T-cell (primary cell): ENCODE data around the gene LRRC51. TPM values are rescaled to one million over a fixed set of nuclear protein-coding genes. Genes with fewer than 3 reads are reported as not detected.

Experiments
- ATAC-seq, 4 experiments: fragments of 200-7000 bp in 3 of 4; fragments of 150-1000 bp in 1 of 4; cut with Tn5 transposase; replicated peaks in 1 of 4; 1 replicate in 3 of 4; 2 replicates in 1 of 4; pipeline ENCODE4 v1.10.0; 2021; ENCODE audit warnings: moderate library complexity in 3 of 4, mild to moderate bottlenecking in 2 of 4, moderate number of reproducible peaks in 1 of 4
- CTCF ChIA-PET, 2 donors: fragments of 300-600 bp; sonication (Branson Sonifier 250); formaldehyde crosslinking; loops; one replicate each; lab custom pipeline; 2022; ENCODE audit warnings: antibody characterized with exemption in 2 of 2; lab: Charles Lee
- POLR2A ChIA-PET, 2 donors: fragments of 300-600 bp; sonication (Branson Sonifier 250); formaldehyde crosslinking; loops; one replicate each; lab custom pipeline; 2022; ENCODE audit warnings: antibody characterized with exemption in 2 of 2; lab: Charles Lee
- DNase-seq, 35 experiments: peaks; one replicate each; pipeline versions ENCODE4 v3.0.0 to v3.0.0-alpha.2; 2013 to 2023
- H3K27ac ChIP-seq: one replicate; pipeline ENCODE4 v1.5.1; 2013; ENCODE audit warnings: low read length
- H3K27me3 ChIP-seq, 2 experiments: replicated peaks in 1 of 2; 1 replicate in 1 of 2; 2 replicates in 1 of 2; pipeline versions ENCODE4 v1.6.1 to v1.7.0; 2013; ENCODE audit warnings: low read length in 1 of 2, mixed read lengths in 1 of 2; ENCODE audit not compliant: control insufficient read depth in 2 of 2, insufficient read depth in 2 of 2; ENCODE audit errors: extremely low read depth in 1 of 2
- H3K36me3 ChIP-seq, 2 donors: 1 replicate in 1 of 2; 2 replicates in 1 of 2; pipeline versions ENCODE4 v1.6.1 to v1.7.0; 2013; ENCODE audit warnings: low read length in 1 of 2; ENCODE audit not compliant: control insufficient read depth in 2 of 2, insufficient read depth in 1 of 2; ENCODE audit errors: extremely low read depth in 1 of 2
- H3K4me1 ChIP-seq, 2 experiments: 1 replicate in 1 of 2; 2 replicates in 1 of 2; pipeline versions ENCODE4 v1.6.1 to v1.7.0; 2013; ENCODE audit warnings: low read length in 2 of 2, mixed read lengths in 1 of 2; ENCODE audit not compliant: insufficient read depth in 2 of 2, control insufficient read depth in 1 of 2; ENCODE audit errors: extremely low read depth in 1 of 2
- H3K4me3 ChIP-seq, 2 donors: 1 replicate in 1 of 2; 2 replicates in 1 of 2; pipeline versions ENCODE4 v1.5.1 to v1.7.0; 2013; ENCODE audit warnings: mild to moderate bottlenecking in 2 of 2, low read length in 1 of 2, moderate library complexity in 1 of 2; ENCODE audit not compliant: control insufficient read depth in 1 of 2; ENCODE audit errors: extremely low read depth in 1 of 2
- H3K9me3 ChIP-seq: 2 replicates; pipeline ENCODE4 v1.7.0; 2013
- H3K27ac Mint-ChIP-seq, 2 donors: one replicate each; pipeline ENCODE4 v1.8.0; 2020 to 2021; ENCODE audit warnings: mild to moderate bottlenecking in 2 of 2, mixed read lengths in 2 of 2
- H3K27me3 Mint-ChIP-seq, 2 donors: one replicate each; pipeline ENCODE4 v1.8.0; 2021 to 2022; ENCODE audit warnings: mixed read lengths in 2 of 2
- H3K36me3 Mint-ChIP-seq: one replicate; pipeline ENCODE4 v1.8.0; 2021; ENCODE audit warnings: mixed read lengths
- H3K4me1 Mint-ChIP-seq, 3 donors: one replicate each; pipeline ENCODE4 v1.8.0; 2020 to 2022; ENCODE audit warnings: mixed read lengths in 3 of 3, mild to moderate bottlenecking in 1 of 3
- H3K4me3 Mint-ChIP-seq, 3 donors: one replicate each; pipeline ENCODE4 v1.8.0; 2020 to 2022; ENCODE audit warnings: mild to moderate bottlenecking in 3 of 3, mixed read lengths in 3 of 3, moderate library complexity in 3 of 3
- H3K9me3 Mint-ChIP-seq, 3 donors: one replicate each; pipeline ENCODE4 v1.8.0; 2020 to 2022; ENCODE audit warnings: mixed read lengths in 3 of 3
- WGBS: methylation state at CpG from one replicate; pipeline ENCODE4 v1.1.5; 2013; ENCODE audit warnings: missing lambda C conversion rate; ENCODE audit not compliant: insufficient coverage; 5-methylcytosine and 5-hydroxymethylcytosine counted together
- total RNA-seq, 35 experiments: library from RNA in 6 of 35; stranded (reverse) in 6 of 35; fragments of 120-200 nt in 1 of 35; gene quantifications; one replicate each; pipeline versions ENCODE4 v1.2.1 to v1.2.4 and lab custom pipeline; 2013 to 2026

LRRC51 gene
- total RNA-seq, 5 donors from 2014 or later (not counting 1 experiment from before 2014, with no cell fraction given): 2.5 to 5.1 (median 3.7) TPM

DNA sequence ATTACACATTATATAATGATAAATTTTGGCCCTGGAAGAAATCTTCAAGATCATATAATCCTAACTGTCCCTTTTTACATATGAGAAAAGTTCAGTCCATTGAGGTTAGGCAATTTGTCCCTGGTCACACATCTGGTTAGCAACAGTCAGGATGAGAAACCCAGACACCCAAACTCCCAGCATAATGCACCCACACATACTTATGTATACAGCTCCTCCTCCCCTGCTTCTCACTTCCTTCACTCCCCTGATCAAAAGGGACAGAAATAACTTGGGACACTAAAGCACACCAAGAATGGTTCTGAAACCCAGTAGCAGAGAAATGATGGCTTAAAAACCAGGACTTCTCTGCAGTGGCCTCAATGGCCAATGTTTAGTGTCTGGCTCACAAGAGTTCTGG lies 11.4 kb upstream of the LRRC51 start:
- Mint-ChIP-seq H3K4me1 (peaks cover 23 to 37% (median 26%) of the 10 kb centered on the region in 3 donors), H3K27ac (peak overlapping the region in 1 of 2 donors; percentile 61), H3K36me3 (peaks cover 35% of the 10 kb centered on the region), H3K27me3 (no peaks in the 10 kb centered on the region), H3K9me3 (no peaks in the 10 kb centered on the region), H3K4me3 (no peak overlapping the region)
- no peak for ATAC-seq
- H3K9me3 ChIP-seq: no peaks in the 10 kb centered on the region
- ChIA-PET CTCF (no interaction called here), POLR2A (no interaction called here)
- H3K4me1 ChIP-seq: peaks cover 9 to 11% of the 10 kb centered on the region in 2 experiments
- H3K27ac ChIP-seq: no peak overlapping the region
- no peak overlapping the region for H3K4me3 ChIP-seq
- no peak for DNase-seq
- H3K27me3 ChIP-seq: no peaks in the 10 kb centered on the region
- peaks cover 5% of the 10 kb centered on the region in 2 donors for H3K36me3 ChIP-seq

DNA sequence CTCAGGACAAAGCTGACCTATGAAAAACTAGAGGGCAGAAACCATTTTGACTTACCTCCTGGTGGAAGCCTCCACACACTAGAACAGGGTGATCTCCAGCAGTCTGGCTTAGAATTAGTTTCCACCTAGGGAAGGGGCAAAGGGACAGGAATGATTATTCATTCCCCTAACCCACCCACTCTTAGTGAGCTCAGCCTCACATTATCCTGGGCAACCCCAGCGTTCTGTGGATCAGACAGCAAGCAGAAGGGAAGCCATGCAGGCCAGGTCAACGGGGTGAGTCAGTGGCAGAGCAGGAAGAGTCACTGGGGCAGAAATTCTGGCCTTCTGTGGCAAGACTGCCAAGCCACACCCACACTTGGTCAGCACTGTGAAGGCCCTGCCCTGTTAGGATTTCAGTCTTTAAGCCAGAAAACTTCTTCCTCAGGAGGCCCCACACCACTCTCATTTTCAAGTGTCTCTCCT lies 10.8 kb upstream of the LRRC51 start:
- Histone ChIP-seq H3K27me3 (no peaks in the 10 kb centered on the region), H3K9me3 (no peaks in the 10 kb centered on the region), H3K27ac (peak overlapping the region; percentile 10), H3K4me1 (peaks cover 9 to 11% of the 10 kb centered on the region in 2 experiments), H3K4me3 (no peak overlapping the region), H3K36me3 (peaks cover 5% of the 10 kb centered on the region in 2 donors)
- 40% methylated on average over 2 of the region's 2 CpGs for WGBS
- Mint-ChIP-seq H3K27me3 (no peaks in the 10 kb centered on the region), H3K27ac (peak overlapping the region in 1 of 2 donors; percentile 17), H3K9me3 (no peaks in the 10 kb centered on the region), H3K36me3 (peaks cover 35% of the 10 kb centered on the region), H3K4me1 (peaks cover 23 to 38% (median 26%) of the 10 kb centered on the region in 3 donors), H3K4me3 (no peak overlapping the region)
- CTCF ChIA-PET: no interaction called here
- no peak for ATAC-seq
- POLR2A ChIA-PET: no interaction called here
- peak in 6 of 35 experiments; percentile 5 to 37 (median 10) for DNase-seq

DNA sequence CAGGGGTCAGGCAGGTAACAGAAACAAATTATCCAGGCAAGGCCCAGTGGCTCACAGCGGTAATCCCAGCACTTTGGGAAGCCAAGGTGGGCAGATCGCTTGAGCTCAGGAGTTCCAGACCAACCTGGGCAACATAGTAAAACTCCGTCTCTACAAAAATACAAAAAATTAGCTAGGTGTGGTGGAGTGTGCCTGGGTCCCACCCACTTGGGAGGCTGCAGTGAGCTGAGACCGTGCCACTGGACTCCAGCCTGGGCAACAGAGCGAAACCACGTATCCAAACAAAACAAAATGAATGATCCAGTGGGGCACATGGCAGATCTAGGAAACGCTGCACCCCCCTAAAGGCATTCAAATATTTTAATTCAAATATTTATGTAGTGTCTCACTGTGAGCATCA lies 10.2 kb upstream of the LRRC51 start:
- ATAC-seq (no peak), DNase-seq (no peak)
- Mint-ChIP-seq H3K27me3 (no peaks in the 10 kb centered on the region), H3K4me1 (peaks cover 23 to 43% (median 26%) of the 10 kb centered on the region in 3 donors), H3K9me3 (no peaks in the 10 kb centered on the region), H3K36me3 (peaks cover 35% of the 10 kb centered on the region), H3K27ac (no peak overlapping the region), H3K4me3 (no peak overlapping the region)
- Histone ChIP-seq H3K36me3 (peaks cover 5% of the 10 kb centered on the region in 2 donors), H3K9me3 (no peaks in the 10 kb centered on the region), H3K4me1 (peaks cover 12 to 15% of the 10 kb centered on the region in 2 experiments), H3K4me3 (no peak overlapping the region), H3K27ac (no peak overlapping the region), H3K27me3 (no peaks in the 10 kb centered on the region)
- ChIA-PET POLR2A (no interaction called here), CTCF (interaction anchor here in 1 of 2 donors (1.5 kb wide), 1 partner anchor 45 kb away, joined by 4 read pairs; no protein-coding TSS in a partner anchor)
- 100% methylated on average over 1 of the region's 7 CpGs for WGBS

DNA sequence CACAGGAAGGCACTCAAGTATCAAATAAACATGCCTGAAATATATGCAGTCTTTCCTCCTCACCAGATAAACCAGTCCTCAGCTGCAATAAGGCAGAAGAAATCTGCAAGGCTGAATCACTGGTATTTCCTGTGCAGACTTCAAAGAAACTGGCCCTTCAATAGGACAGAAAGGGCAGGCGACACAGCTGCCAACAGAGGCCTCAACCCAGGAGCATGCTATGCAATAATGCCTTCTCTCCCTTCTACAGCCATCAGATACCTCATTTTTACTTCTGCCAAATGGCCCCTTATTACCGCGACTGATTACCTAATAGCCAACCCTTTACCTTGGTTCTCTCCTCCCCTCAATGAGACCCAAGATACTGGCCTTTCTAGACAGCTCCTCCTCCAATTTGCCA lies 8.3 kb upstream of the LRRC51 start:
- Histone ChIP-seq H3K36me3 (peaks cover 3 to 5% of the 10 kb centered on the region in 2 donors), H3K27me3 (no peaks in the 10 kb centered on the region), H3K4me1 (peaks cover 12 to 15% of the 10 kb centered on the region in 2 experiments), H3K27ac (no peak overlapping the region), H3K9me3 (no peaks in the 10 kb centered on the region), H3K4me3 (no peak overlapping the region)
- H3K9me3 Mint-ChIP-seq: no peaks in the 10 kb centered on the region
- H3K36me3 Mint-ChIP-seq: peaks cover 26% of the 10 kb centered on the region
- H3K4me1 Mint-ChIP-seq: peaks cover 26 to 53% (median 26%) of the 10 kb centered on the region in 3 donors
- WGBS: 82% methylated on average over 3 of the region's 3 CpGs
- ATAC-seq (peak in 1 of 4 experiments; percentile 35), DNase-seq (no peak)
- no peaks in the 10 kb centered on the region for H3K27me3 Mint-ChIP-seq
- ChIA-PET POLR2A (no interaction called here), CTCF (interaction anchor here in 1 of 2 donors (0.8 kb wide), 1 partner anchor 32 kb away, joined by 4 read pairs; no protein-coding TSS in a partner anchor)
- peak overlapping the region in 1 of 2 donors; percentile 25 for H3K27ac Mint-ChIP-seq
- no peak overlapping the region for H3K4me3 Mint-ChIP-seq

DNA sequence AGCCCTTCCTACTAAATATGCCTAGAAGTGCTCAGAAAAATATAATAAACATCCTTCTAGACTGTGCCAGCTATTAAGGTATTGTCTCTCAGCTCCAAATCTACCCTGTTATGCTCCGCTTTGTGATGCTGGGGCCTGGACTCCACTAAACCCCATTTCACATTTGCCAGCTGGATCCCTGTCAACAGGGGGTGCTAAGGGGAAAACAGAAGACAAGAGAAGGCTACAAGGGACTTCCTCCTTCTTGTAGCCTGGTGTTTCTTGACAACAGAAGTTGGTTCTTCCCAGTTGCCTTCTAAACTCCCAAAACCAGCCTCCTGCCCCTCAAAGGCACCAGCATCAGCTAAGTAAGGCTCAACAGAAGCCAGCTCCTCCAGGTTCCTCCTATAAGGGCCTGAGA lies 5.5 kb upstream of the LRRC51 start:
- CTCF ChIA-PET: interaction anchor here (0.7 to 1.2 kb wide), 3 partner anchors 10 to 36 kb away, joined by 3 to 4 read pairs (median 3); no protein-coding TSS in a partner anchor
- Mint-ChIP-seq H3K4me1 (peaks cover 28 to 58% (median 37%) of the 10 kb centered on the region in 3 donors), H3K27me3 (no peaks in the 10 kb centered on the region), H3K36me3 (peaks cover 10% of the 10 kb centered on the region), H3K27ac (no peak overlapping the region), H3K9me3 (no peaks in the 10 kb centered on the region), H3K4me3 (no peak overlapping the region)
- Histone ChIP-seq H3K36me3 (no peaks in the 10 kb centered on the region), H3K4me1 (peaks cover 8 to 22% of the 10 kb centered on the region in 2 experiments), H3K27me3 (no peaks in the 10 kb centered on the region), H3K4me3 (no peak overlapping the region), H3K9me3 (no peaks in the 10 kb centered on the region), H3K27ac (no peak overlapping the region)
- no CpG with 5 or more reads among the region's 1 CpG for WGBS
- ATAC-seq: no peak
- peak in 2 of 35 experiments; percentile 9 to 28 for DNase-seq
- POLR2A ChIA-PET: interaction anchor here in 1 of 2 donors (0.5 to 0.8 kb wide), 2 partner anchors 11 to 34 kb away, joined by 3 to 5 read pairs; no protein-coding TSS in a partner anchor

DNA sequence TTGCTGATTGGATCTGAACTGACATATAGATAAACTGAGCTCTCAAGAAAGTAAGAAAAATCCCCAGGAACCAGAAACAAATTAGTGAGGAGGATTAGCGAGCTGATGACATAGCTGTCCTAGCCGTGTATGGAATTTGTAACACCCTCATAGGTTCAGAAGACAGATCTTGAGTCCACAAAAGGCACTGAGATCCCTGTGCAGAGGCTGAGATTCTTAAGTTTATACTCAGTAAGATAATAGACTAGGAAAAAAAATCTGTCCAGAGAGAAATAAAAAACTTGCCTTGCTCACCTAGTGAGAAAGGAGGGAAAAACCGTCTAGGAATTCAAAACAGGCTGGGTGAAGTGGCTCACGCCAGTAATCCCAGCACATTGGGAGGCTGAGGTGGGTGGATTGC lies 4.9 kb upstream of the LRRC51 start:
- no peaks in the 10 kb centered on the region for H3K9me3 Mint-ChIP-seq
- Histone ChIP-seq H3K27ac (no peak overlapping the region), H3K36me3 (no peaks in the 10 kb centered on the region), H3K9me3 (no peaks in the 10 kb centered on the region), H3K4me1 (peaks cover 8 to 24% of the 10 kb centered on the region in 2 experiments), H3K4me3 (no peak overlapping the region), H3K27me3 (no peaks in the 10 kb centered on the region)
- peaks cover 29 to 60% (median 41%) of the 10 kb centered on the region in 3 donors for H3K4me1 Mint-ChIP-seq
- WGBS: no CpG with 5 or more reads among the region's 4 CpGs
- no peaks in the 10 kb centered on the region for H3K27me3 Mint-ChIP-seq
- CTCF ChIA-PET: interaction anchor here in 1 of 2 donors (1.2 kb wide), 1 partner anchor 15 kb away, joined by 4 read pairs; no protein-coding TSS in a partner anchor
- DNase-seq (no peak), ATAC-seq (no peak)
- H3K4me3 Mint-ChIP-seq: no peak overlapping the region
- H3K36me3 Mint-ChIP-seq: peaks cover 8% of the 10 kb centered on the region
- no peak overlapping the region for H3K27ac Mint-ChIP-seq
- POLR2A ChIA-PET: no interaction called here
